Upper lobe of right lung (tissue), 1 donor: Measurements from ENCODE around the gene NHSL1. TPM values are rescaled to one million over a fixed set of nuclear protein-coding genes. Genes with fewer than 3 reads are reported as not detected.

Experiments
- ATAC-seq: fragments of 200-7000 bp; cut with Tn5 transposase; one replicate; pipeline ENCODE4 v1.9.1; 2020; ENCODE audit warnings: mild to moderate bottlenecking, moderate library complexity
- DNase-seq: peaks from one replicate; pipeline ENCODE4 v3.0.0-alpha.2; 2020
- H3K27ac ChIP-seq: fragments of 200-600 bp; one replicate; pipeline ENCODE4 v1.8.0; 2022
- H3K27me3 ChIP-seq: fragments of 200-600 bp; one replicate; pipeline ENCODE4 v1.8.0; 2022; ENCODE audit warnings: mild to moderate bottlenecking
- H3K36me3 ChIP-seq: fragments of 200-600 bp; one replicate; pipeline ENCODE4 v1.8.0; 2022
- H3K4me1 ChIP-seq: fragments of 200-600 bp; one replicate; pipeline ENCODE4 v1.8.0; 2022
- H3K4me3 ChIP-seq: fragments of 200-600 bp; one replicate; pipeline ENCODE4 v1.8.0; 2022; ENCODE audit warnings: mild to moderate bottlenecking
- H3K9me3 ChIP-seq: fragments of 200-600 bp; one replicate; pipeline ENCODE4 v1.8.0; 2022
- CTCF ChIP-seq: fragments of 200-600 bp; IDR thresholded peaks from one replicate; pipeline ENCODE4 v1.8.0; 2022; ENCODE audit warnings: antibody characterized with exemption
- intact Hi-C: fragments of 100-400 bp; cut with DNase I; formaldehyde crosslinking; loops from one replicate; pipeline ENCODE4 v1.11.0; 2022
- total RNA-seq: library from RNA; stranded (reverse); fragmentation: NEBNext Ultra II Directional; extraction: Animal tissue kit (Norgen Biotek cat#: 25700); gene quantifications from one replicate; pipeline ENCODE4 v1.2.1, GENCODE V29; 2021
- donor health status: DM: no; HTN: yes; CAD: no; lungs with severe emphysema.

The NHSL1 gene
- total RNA-seq, 1 donor from 2014 or later, result 69.5 TPM

- no peak for DNase-seq
- no peak for TF ChIP-seq CTCF
- Histone ChIP-seq H3K4me1 (no peaks in the 10 kb centered on the region), H3K27me3 (no peaks in the 10 kb centered on the region), H3K4me3 (no peak overlapping the region), H3K36me3 (peaks cover 8% of the 10 kb centered on the region), H3K9me3 (no peaks in the 10 kb centered on the region), H3K27ac (no peak overlapping the region)
- intact Hi-C loops, result no loop called here
- ATAC-seq, result no peak
Measured at GRCh38 chr6:138450445-138450844, 48.8 kb downstream of the NHSL1 start.

- intact Hi-C loops, result no loop called here
- H3K4me3 ChIP-seq, result no peak overlapping the region
- TF ChIP-seq CTCF, result no peak
- H3K27me3 ChIP-seq, result no peaks in the 10 kb centered on the region
- no peak for ATAC-seq
- no peak overlapping the region for H3K27ac ChIP-seq
- DNase-seq, result no peak
- no peaks in the 10 kb centered on the region for H3K9me3 ChIP-seq
- H3K36me3 ChIP-seq, result peaks cover 9% of the 10 kb centered on the region
- H3K4me1 ChIP-seq, result no peaks in the 10 kb centered on the region
Measured at GRCh38 chr6:138446821-138447220, 52.5 kb downstream of the NHSL1 start.

- Histone ChIP-seq H3K36me3 (peaks cover 15% of the 10 kb centered on the region), H3K9me3 (no peaks in the 10 kb centered on the region), H3K27me3 (no peaks in the 10 kb centered on the region), H3K4me1 (no peaks in the 10 kb centered on the region), H3K27ac (no peak overlapping the region), H3K4me3 (no peak overlapping the region)
- DNase-seq (no peak), ATAC-seq (no peak)
- TF ChIP-seq CTCF, result no peak
- intact Hi-C loops, result no loop called here
Measured at GRCh38 chr6:138443979-138444378, 55.3 kb downstream of the NHSL1 start.

- H3K4me1 ChIP-seq, result no peaks in the 10 kb centered on the region
- H3K36me3 ChIP-seq, result peaks cover 15% of the 10 kb centered on the region
- no peak overlapping the region for H3K27ac ChIP-seq
- no peak for ATAC-seq
- no peak overlapping the region for H3K4me3 ChIP-seq
- intact Hi-C loops, result no loop called here
- no peak for TF ChIP-seq CTCF
- no peaks in the 10 kb centered on the region for H3K9me3 ChIP-seq
- no peaks in the 10 kb centered on the region for H3K27me3 ChIP-seq
- DNase-seq, result no peak
Measured at GRCh38 chr6:138442663-138443062, 56.6 kb downstream of the NHSL1 start.

GRCh38 chr6:138441965-138442364, 57.3 kb downstream of the NHSL1 start:
- Histone ChIP-seq H3K4me3 (no peak overlapping the region), H3K27me3 (no peaks in the 10 kb centered on the region), H3K9me3 (no peaks in the 10 kb centered on the region), H3K27ac (no peak overlapping the region), H3K36me3 (peaks cover 11% of the 10 kb centered on the region), H3K4me1 (no peaks in the 10 kb centered on the region)
- ATAC-seq (no peak), DNase-seq (no peak)
- TF ChIP-seq CTCF, result no peak
- intact Hi-C loops, result no loop called here

- intact Hi-C loops, result no loop called here
- ATAC-seq (peak; percentile 52), DNase-seq (no peak)
- Histone ChIP-seq H3K27ac (no peak overlapping the region), H3K27me3 (no peaks in the 10 kb centered on the region), H3K4me1 (no peaks in the 10 kb centered on the region), H3K9me3 (no peaks in the 10 kb centered on the region), H3K4me3 (no peak overlapping the region), H3K36me3 (peaks cover 7% of the 10 kb centered on the region)
- no peak for TF ChIP-seq CTCF
Measured at GRCh38 chr6:138440758-138441357, 58.4 kb downstream of the NHSL1 start.
